HEK293T (cell line): ENCODE data around the gene SAMHD1.

Experiments used
- CTCF ChIA-PET: fragments of 350-600 bp; formaldehyde crosslinking; extraction: SDS; loops from one replicate; lab custom pipeline; 2021; ENCODE audit warnings: antibody characterized with exemption, inconsistent platforms; lab: Yijun Ruan, JAX
- POLR2A ChIA-PET: fragments of 350-600 bp; formaldehyde crosslinking; extraction: SDS; loops from one replicate; lab custom pipeline; 2020; ENCODE audit warnings: antibody characterized with exemption, inconsistent platforms; lab: Yijun Ruan, JAX
- DNase-seq: peaks from one replicate; pipeline ENCODE4 v3.0.0; 2012; ENCODE audit warnings: mixed read lengths; ENCODE audit errors: extremely low spot score
- ARNT ChIP-seq: fragments of 450-650 bp; IDR thresholded peaks from 2 replicates; pipeline ENCODE4 v1.6.1; 2017; ENCODE audit warnings: mild to moderate bottlenecking
- BHLHE40 ChIP-seq: fragments of 450-650 bp; IDR thresholded peaks from 2 replicates; pipeline ENCODE4 v1.6.1; 2016; ENCODE audit warnings: mild to moderate bottlenecking, moderate library complexity, borderline replicate concordance
- CTBP1 ChIP-seq: fragments of 450-650 bp; IDR thresholded peaks from 2 replicates; pipeline ENCODE4 v1.6.1; 2016; ENCODE audit warnings: borderline replicate concordance
- ELF4 ChIP-seq: fragments of 450-650 bp; IDR thresholded peaks from 2 replicates; pipeline ENCODE4 v1.6.1; 2017; ENCODE audit warnings: antibody characterized with exemption
- FOXA1 ChIP-seq: fragments of 450-650 bp; IDR thresholded peaks from 2 replicates; pipeline ENCODE4 v1.6.1; 2016; ENCODE audit warnings: mild to moderate bottlenecking
- FOXK2 ChIP-seq: fragments of 450-650 bp; IDR thresholded peaks from 2 replicates; pipeline ENCODE4 v1.6.1; 2016; ENCODE audit warnings: mild to moderate bottlenecking
- FOXM1 ChIP-seq: fragments of 450-650 bp; IDR thresholded peaks from 2 replicates; pipeline ENCODE4 v1.6.1; 2017; ENCODE audit warnings: mild to moderate bottlenecking, borderline replicate concordance
- HDGF ChIP-seq: fragments of 450-650 bp; IDR thresholded peaks from 2 replicates; pipeline ENCODE4 v1.6.1; 2017; ENCODE audit warnings: antibody characterized with exemption, borderline replicate concordance
- L3MBTL2 ChIP-seq: fragments of 450-650 bp; conservative IDR thresholded peaks from 2 replicates; pipeline ENCODE4 v1.6.1; 2016; ENCODE audit warnings: mild to moderate bottlenecking
- LEF1 ChIP-seq: fragments of 450-650 bp; IDR thresholded peaks from 2 replicates; pipeline ENCODE4 v1.6.1; 2017; ENCODE audit warnings: mild to moderate bottlenecking, borderline replicate concordance
- NFRKB ChIP-seq: fragments of 450-650 bp; IDR thresholded peaks from 2 replicates; pipeline ENCODE4 v1.6.1; 2016; ENCODE audit warnings: mild to moderate bottlenecking, moderate library complexity
- SP1 ChIP-seq: fragments of 450-650 bp; IDR thresholded peaks from 2 replicates; pipeline ENCODE4 v1.6.1; 2017
- SUZ12 ChIP-seq: fragments of 450-650 bp; IDR thresholded peaks from 2 replicates; pipeline ENCODE4 v1.6.1; 2016; ENCODE audit warnings: mild to moderate bottlenecking
- TARDBP ChIP-seq: fragments of 450-650 bp; IDR thresholded peaks from 2 replicates; pipeline ENCODE4 v1.6.1; 2016
- ZNF384 ChIP-seq: fragments of 450-650 bp; IDR thresholded peaks from 2 replicates; pipeline ENCODE4 v1.6.1; 2016
- TF ChIP-seq, protein P1 (sequence below): fragments of 450-650 bp; IDR thresholded peaks from 2 replicates; pipeline ENCODE4 v1.6.1; 2016

The SAMHD1 gene

DNA sequence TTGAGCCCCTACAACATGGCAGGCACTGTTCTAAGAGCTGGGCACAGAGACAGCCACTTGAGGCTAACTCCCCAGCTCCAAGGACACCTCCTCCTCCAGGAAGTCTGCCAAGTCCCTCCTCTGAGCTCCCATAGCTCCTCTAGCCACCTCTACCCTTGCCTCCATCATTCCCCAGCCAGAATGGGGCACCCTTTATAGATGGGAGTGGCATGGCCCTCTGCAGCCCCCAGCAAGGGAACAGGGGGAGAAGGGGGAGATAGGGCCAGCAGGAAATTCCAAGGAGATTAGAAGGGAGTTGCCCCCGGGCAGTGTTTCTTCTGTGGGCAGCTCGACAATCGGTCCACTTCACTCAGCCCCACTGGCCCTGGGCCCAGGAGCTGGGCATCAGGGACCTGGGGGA, 95.3 kb downstream of the SAMHD1 start:
- no peak for TF ChIP-seq NFRKB
- TF ChIP-seq ARNT, result no peak
- TF ChIP-seq LEF1, result no peak
- TF ChIP-seq, protein P1, sequence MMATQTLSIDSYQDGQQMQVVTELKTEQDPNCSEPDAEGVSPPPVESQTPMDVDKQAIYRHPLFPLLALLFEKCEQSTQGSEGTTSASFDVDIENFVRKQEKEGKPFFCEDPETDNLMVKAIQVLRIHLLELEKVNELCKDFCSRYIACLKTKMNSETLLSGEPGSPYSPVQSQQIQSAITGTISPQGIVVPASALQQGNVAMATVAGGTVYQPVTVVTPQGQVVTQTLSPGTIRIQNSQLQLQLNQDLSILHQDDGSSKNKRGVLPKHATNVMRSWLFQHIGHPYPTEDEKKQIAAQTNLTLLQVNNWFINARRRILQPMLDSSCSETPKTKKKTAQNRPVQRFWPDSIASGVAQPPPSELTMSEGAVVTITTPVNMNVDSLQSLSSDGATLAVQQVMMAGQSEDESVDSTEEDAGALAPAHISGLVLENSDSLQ, result no peak
- no peak for TF ChIP-seq FOXM1
- no peak for TF ChIP-seq HDGF
- TF ChIP-seq SUZ12, result no peak
- no peak for TF ChIP-seq FOXK2
- no peak for TF ChIP-seq ELF4
- no peak for TF ChIP-seq BHLHE40
- TF ChIP-seq TARDBP, result no peak
- no peak for DNase-seq
- ChIA-PET POLR2A (no interaction called here), CTCF (no interaction called here)

DNA sequence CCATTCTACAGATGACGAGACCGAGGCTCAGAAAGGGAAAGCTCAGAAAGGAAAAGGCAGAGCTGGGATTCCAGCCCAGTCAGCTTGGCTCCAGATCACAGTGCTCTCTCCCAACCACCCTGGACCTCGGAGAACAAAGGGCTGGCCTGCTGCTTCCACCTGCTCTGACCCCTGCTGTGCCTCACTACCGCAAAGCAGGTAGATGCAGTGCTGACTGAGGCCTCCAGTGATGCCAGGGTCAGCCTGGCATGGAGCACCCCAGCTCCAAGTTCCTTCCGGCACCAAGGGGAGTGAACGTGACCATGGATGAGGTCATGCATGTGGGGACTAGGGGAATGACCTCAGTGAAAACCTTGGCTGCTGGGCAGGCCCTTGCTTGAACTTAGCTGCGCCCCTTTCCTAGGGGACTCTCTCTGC, 96.3 kb downstream of the SAMHD1 start:
- CTCF ChIA-PET, result interaction anchor here (0.9 kb wide), 1 partner anchor 19 kb away, joined by 5 read pairs; no protein-coding TSS in a partner anchor
- POLR2A ChIA-PET, result interaction anchor here (0.5 to 0.9 kb wide), 2 partner anchors 18 to 84 kb away, joined by 3 read pairs; no protein-coding TSS in a partner anchor
- no peak for DNase-seq
- TF ChIP-seq CTBP1 (no peak), FOXM1 (no peak)

DNA sequence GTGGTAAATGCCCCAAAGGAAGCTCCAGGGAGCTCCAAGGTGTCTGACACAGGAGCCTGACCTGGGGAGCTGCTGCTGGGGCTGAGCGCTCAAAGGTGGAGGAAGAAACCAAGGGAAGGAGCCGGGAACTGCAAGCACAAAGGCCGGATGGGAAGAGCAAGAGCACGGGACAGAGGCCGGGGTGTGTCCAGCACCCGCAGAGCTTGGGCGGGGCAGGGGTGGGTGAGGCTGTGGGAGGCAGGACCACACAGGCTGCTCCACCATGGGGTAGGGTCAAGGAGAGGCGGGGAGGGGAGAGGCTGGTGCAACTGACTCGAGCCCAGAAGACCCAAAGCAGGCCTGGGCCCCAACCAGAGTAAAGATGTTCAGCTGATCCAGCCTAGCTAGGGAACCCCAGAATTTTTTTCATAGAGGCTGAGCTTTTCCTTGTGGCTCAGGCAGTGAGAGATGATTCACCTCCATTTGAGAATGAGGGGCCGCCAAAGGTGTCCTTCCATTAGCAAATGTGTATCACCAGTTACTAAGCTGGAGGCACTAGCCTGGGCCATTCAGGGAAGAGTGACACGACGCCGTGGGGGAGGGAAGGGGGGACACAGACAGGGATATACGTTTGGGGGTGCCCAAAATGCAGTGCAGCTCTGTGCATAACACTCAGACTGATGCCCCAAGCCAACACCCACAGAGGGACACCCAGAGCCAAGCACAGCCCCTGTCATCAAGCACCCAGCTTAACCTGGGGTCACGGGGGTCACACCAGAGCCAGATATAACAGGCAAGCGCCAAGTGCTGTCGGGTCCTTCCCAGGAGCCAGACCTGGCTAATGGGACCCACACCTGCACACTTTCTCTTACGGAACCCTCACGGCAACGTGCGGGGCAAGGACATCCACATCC, 96.9 kb downstream of the SAMHD1 start:
- ChIA-PET POLR2A (interaction anchor here (0.9 kb wide), 2 partner anchors 18 to 19 kb away, joined by 3 read pairs; no protein-coding TSS in a partner anchor), CTCF (interaction anchor here (0.6 to 0.9 kb wide), 2 partner anchors 12 to 18 kb away, joined by 3 to 5 read pairs; no protein-coding TSS in a partner anchor)
- TF ChIP-seq CTBP1 (no peak), L3MBTL2 (no peak)
- DNase-seq, result no peak

DNA sequence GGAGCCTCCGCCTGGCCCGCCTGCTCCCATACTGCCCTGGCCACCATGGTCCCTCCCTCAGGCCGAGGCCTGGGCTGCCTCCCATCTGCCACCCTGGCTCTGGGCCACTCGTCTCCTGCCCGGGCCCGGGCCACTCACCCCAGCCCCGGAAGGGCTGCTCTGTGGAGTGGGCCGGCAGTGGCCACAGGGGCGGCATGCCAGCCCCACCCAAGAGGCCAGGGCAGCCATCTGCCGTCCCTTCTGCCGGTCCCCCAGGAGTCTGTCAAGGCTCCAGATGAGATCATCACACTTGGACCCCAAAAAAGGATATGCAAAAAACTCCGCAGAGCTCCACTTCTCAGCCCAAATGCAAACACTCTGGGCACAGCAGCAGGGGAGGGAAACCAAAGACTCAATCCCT, 99.3 kb downstream of the SAMHD1 start:
- ChIA-PET CTCF (interaction anchor here (0.6 kb wide), 1 partner anchor 78 kb away, joined by 3 read pairs; the partner anchor contains the start of gene DSN1), POLR2A (interaction anchor here (0.8 kb wide), 1 partner anchor 10 kb away, joined by 3 read pairs; no protein-coding TSS in a partner anchor)
- TF ChIP-seq TARDBP (no peak), CTBP1 (no peak)
- TF ChIP-seq, protein P1, result no peak
- DNase-seq, result no peak

DNA sequence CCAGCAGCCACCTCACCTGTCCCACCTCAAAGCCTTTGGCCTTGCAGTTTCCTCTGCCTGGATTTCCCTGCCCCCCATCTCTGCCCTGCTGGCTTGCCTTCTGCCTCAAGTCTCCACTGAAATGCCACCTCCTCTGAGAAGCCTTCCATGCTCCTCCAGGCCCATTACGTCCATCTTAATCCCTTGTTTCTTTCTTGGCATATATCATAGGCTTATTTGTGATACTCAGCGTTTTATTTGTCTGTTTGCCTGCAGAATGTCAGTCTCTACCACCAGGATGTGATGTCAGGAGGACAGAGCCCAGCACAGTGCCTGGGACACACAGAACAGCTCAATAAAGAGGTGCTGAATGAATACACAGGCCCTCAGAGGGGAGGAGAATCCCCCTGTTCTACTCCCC, 100.0 kb downstream of the SAMHD1 start:
- POLR2A ChIA-PET, result no interaction called here

DNA sequence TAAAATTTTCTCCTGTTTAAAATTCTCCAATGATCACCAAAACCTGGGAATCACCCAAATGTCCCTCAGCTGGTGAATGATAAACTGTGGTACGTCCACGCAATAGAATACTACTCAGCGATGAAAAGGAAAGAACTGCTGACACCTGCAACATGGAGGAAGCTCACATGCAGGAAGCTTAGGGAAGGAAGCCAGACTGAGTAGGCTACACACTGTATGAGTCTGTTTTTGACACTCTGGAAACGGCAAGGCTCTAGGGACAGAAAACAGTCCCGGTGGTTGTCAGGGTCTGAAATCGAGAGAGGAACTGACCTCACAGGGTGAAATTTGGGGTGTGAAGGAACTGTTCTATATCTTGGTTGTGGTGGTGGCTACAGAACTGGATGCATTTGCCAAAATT, 100.7 kb downstream of the SAMHD1 start:
- ChIA-PET CTCF (no interaction called here), POLR2A (no interaction called here)
- no peak for TF ChIP-seq ARNT
- no peak for DNase-seq

More for the DNA sequence above, 100.0 kb downstream of the SAMHD1 start:
- CTCF ChIA-PET, result no interaction called here
- TF ChIP-seq SP1, result no peak
- TF ChIP-seq ZNF384, result no peak
- TF ChIP-seq LEF1, result no peak
- no peak for TF ChIP-seq FOXM1
- no peak for TF ChIP-seq FOXA1
- TF ChIP-seq CTBP1, result no peak
- TF ChIP-seq FOXK2, result no peak
- TF ChIP-seq BHLHE40, result no peak
- no peak for TF ChIP-seq ELF4
- no peak for TF ChIP-seq SUZ12
- no peak for TF ChIP-seq NFRKB
- TF ChIP-seq, protein P1, result no peak
- TF ChIP-seq HDGF, result no peak
- no peak for TF ChIP-seq L3MBTL2
- TF ChIP-seq TARDBP, result no peak
- no peak for TF ChIP-seq ARNT
- no peak for DNase-seq
